Measurements from ENCODE around the gene KRT33B.

KRT33B gene

DNA sequence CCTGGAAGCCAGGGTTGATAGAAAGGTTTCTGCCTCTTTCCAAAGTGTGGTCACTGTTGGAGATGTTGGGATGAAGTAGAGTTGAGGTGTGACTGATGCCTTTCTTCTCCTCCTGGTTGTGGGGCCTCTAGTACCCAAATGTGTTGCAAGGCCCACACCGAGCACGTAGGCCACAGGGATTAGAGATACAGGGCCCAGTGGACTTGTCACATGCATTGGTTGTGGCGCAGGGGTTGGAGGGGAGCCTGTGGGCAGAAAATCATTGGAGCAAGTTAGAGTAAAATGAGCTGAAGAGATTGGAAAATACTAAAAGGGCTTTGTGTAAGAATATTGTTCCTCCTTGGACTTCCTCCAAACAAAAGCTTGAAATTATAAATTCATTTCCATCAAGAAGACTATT, 23.6 kb downstream of the KRT33B start:
- no peak for DNase-seq

DNA sequence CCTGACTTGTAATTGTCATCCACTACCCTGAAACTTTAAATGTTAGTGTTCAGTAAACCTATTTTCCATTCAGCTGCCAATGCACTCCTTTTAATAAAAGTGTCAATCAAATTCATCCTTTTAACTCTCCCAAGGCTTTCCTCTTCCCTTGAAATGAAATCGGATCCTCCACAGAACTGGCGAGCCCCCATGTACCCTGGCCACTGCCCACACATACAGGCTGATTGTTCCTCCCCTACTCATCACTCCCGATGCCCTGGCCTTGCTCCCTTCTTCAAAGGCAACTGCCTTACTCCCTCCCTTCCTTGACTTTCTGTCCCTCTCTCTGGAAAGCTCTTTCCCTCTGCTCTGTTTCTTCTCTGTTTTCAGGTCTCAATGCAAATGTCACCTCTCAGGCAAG, 26.6 kb downstream of the KRT33B start:
- DNase-seq = no peak

DNA sequence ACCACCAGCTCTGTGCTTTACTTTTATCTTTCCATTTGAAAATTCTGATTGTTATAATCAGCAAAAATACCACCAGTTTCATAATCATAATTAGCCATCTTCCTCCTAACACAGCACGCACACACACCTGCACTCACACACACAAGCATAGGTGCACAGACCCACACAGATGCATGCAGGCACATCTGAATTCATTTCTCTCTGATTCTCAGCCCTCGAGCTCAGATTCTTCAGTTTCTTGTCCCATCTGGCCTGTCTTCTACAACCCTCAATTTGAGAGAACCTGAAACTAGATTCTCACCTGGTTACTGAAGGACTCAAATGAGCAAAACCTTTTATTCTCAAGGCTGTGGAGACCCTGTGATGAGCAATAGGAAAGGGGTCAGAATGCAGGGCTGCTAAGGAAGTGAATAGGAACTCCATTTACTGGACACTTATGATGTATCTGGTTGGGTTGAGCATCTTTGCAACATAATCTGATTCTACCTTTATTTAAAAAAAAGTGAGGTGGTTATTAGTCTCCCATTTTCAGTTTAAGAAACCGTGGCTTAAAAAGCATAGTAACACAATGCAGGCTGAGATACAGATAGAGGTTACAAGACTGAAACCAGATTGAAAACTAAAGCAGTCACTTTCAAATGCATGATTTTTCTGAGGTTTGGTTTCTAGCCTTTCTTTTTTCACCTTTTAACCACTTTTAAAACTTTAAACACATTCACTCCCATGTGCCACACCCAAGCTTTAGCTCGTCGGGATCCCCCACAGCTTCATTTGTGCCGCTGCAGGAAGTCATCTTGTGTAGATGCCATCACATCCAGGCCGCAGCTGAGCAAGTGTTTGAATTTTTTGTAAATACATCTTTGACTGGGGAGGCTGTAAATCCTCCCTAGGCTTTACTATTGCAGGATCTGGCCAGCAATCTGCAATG, 28.4 kb downstream of the KRT33B start:
- DNase-seq = peak; percentile 54

DNA sequence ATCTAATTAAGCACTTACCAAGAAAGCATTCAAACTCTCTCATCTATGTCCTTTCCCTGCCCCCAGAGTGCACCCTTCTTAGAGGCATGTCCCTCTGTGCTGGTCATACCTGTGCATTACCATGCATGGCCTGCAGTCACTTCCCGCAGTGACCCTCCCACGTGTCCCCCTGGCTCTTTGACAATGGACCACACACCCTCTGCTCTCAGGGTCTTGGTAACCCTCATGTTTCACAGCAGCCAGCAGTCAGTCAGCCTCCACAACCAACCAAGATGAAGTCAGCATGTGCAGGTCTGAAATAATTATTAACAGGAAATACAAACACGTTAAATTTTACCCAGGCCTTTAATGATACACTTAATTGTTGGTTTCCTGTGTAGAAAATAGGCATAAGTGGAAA, 29.1 kb downstream of the KRT33B start:
- no peak for DNase-seq

DNA sequence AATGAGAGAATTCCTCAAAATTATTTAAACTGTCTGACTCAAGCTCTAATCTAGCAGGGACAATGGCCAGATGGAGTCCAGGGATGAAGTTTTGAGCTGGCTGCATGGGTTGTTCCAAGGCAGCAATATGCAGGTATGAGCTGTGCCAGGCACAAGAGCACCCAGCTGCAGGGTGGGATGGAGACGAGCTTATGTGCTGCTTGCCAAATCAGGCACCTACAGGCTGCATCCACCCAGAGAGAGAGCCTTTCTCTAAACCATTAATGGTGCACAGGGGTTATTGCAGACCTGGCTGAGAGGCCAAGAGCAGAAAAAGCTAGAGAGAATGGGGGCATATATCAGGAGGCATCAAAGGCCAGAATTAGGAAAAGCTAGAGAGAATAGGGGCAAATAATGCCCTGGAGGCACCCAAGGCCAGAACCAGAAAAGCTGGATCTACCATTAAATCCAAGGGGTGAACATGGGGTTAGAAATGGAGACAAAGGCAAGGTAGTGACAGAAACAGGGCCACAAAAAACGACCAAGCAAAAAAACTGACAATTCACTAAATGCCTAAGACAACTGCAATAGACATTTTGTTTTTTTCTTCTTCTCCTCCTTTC, 29.9 kb downstream of the KRT33B start:
- no peak for DNase-seq

DNA sequence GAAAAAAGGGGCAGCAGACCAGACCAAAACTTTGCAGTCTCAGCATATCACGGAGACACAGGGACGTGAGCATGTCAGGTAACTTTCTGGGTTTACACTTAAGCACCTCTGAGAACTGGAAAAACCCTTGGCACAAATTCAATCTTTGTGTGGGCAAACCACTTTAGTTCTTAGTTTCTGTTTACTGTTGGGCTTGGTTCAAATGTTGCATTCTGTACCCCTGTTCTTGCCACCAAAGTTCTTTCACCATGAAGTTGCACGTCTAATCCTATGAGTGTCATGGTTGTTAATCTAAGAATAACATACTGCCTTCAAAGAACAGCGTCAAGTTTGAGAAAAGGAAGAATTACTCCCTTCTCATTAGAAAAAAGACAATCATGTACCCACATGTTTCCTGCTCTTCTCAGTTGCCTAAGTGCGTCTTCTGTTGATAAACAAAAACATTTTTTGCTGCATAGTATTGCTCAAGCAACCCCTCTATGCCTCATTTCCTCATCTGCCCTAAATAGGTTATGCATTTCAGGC, 30.6 kb downstream of the KRT33B start:
- DNase-seq = no peak

DNA sequence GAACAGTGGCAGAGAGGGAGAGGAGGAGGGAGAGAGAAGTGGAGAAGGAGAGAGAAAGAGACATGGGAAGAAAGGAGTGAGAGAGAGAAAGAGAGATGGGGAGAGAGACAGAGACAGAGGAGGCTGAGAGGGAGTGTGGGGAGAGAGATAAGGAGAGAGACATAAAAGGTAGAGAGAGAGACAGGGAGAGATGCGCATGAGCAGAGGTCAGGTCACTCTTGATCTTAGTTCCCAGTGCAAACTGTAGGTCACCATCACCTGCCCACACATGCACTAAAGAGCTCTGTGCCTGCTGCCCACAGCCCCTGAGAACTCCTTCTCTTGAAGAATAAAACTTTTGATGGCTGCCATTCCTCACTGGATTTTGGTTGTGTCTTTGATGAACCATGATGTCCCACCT, 33.9 kb downstream of the KRT33B start:
- no peak for DNase-seq

DNA sequence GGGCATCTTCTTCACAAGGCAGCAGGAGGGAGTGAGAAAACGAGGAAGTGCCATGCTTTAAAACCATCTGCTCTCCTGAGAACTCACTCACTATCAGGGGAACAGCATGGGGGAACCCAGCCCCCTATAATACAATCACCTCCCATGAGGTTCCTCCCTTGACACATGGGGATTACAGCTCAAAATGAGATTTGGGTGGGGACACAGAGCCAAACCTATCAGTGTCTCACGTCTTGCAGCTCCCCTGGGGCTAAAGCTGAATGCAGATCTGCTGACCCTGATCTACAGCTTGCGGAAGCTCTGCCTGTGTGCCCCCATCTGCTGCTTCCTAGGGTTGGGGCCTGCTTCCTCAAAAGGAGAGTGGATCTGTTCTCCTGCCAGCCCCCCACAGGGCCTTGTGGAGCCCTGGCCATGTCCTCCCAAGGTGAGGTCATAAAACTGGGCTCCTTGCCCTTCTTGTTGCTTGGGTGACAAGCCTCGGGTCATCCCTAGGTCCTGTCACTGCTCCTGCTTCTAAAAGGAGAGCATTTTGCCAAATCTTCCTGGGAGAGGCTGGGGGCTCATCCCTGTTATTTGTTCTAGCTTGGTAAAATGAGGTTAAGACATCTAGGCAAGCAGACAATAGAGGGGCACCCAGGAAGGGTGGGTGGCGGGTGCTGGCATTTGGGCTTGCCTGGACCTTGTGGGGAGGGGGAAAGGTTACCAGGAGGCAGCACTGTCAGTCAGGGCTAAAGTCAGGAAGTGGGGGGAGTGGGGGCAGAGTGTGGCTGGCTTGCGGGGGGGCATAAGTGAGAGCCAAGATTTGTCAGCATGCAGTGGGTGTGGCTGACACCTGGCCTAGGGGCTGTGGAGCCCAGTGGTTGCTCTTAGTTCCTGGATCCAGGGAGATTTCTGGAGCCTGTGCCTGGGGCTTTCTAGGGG, 35.0 kb downstream of the KRT33B start:
- DNase-seq = no peak

DNA sequence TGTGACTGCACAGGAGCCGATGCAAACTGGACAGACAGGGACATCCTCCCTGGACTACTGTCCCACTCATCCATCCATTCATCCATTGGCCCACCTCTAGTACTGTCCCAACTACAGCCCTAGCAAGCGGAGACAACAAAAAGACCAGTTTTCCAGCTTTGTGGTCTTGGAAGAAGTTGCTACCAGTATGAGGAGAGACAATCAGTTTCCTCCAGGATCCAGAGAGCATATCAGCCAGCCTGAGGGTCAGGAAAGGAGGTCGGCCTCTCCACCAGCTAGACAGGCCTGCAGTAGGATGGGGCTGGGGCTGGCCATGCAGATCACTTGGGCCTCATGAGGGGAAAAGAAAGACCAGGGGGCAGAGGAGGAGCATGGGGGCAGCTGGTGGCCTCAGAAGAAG, 35.8 kb downstream of the KRT33B start:
- DNase-seq = no peak

DNA sequence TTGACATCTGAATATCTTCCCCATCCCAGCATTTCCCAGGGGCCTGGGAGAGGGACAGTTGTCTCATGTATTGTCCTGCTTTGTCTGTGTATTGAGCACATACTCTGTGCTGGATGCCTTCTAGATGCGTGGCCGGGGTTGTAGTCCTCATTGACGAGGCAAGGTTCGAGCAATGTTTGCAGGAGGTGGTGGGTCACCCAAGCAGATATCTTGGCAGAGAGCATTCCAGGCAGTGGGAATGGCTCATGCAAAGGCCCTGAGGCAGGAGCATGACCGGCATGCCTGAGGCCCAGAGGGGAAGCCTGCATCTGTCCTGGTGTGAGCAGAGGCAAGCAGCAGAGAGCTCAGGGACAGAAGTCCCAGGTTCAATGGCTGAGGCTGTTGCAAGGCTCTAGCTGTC, 36.5 kb downstream of the KRT33B start:
- no peak for DNase-seq

DNA sequence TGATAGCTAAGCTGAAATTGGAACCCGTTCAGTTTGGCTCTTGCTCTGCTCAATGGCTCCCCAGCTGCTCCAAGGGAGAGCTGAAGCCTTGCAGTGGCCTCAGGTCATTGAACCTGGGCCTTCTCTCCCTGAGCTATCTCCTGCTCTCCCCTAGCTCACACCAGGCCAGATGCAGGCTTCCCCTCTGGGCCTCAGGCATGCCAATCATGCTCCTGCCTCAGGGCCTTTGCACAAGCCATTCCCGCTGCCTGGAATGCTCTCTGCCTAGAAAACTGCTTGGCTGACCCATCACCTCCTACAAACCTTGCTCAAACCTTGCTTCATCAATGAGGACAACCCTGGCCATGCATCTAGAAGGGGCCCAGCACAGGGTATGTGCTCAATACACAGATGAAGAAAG, 37.4 kb downstream of the KRT33B start:
- DNase-seq = no peak

DNA sequence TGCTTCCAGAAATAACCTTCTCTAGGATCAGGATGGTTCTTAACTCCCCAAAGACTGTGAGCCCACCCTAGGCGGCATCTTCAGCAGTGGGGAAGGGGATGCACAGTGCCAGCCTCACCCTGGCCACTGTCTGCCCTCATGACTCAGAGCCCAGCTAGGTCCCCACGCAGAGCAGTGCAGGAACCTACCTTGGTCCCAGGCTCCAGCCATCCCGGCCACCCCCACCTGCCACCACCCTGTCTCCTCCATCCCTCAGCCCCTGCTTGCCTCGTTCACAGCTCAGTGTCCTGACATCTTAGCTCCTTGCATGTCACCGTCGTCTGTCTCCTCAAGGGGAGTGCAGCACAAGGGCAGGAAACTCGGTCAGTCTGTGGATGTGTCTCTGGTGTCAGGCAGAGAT, 38.0 kb downstream of the KRT33B start:
- DNase-seq = no peak

DNA sequence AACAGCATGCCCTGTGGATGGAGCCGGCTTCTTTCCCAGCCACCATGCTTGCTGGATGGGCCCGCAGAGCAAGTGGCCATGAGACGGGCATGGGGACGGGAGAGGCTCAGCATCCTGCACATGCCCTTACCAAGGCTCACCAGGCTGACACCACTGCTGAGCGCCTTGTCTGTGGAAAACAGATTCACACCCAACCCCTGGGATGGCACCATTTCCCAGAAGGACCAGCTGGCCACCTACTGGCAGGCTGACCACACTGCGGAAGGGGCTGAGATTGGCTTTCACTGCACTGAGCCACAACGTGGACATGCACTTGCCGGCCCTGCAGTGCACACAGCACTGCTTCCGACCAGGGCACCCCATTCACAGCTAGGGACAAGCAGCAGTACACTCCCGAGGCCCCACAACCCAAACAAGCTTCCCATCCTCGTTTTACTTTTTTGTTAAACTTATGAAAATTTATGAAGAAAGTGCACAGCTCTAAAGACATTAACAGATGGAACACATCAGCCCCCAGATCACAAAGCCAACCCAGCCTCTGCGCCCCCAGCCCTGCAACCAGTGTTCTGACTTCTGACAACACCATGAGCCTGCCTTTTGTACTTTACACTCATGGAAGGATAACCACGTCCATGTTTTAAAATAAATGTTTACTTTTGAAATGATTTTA, 40.2 kb downstream of the KRT33B start:
- no peak for DNase-seq

DNA sequence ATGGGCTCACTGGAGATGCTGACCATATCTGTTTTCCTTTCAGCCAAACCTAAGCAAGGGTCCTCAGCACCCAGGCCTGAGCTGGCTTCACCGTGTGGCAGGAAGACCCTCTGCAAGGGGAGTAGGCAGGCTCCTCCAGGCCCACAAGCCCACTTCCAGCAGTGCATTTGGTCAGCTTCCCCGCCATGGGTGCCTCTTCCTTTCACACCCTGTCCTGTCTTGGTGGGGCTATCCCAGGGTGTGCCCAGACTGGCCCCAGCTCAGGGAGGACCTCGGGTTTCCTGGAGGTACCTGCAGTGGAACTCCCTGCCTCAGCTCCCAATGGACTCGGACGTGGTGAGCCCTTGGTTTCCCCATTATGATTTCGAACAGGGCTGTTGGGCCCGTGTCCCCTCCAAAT, 41.4 kb downstream of the KRT33B start:
- no peak for DNase-seq

DNA sequence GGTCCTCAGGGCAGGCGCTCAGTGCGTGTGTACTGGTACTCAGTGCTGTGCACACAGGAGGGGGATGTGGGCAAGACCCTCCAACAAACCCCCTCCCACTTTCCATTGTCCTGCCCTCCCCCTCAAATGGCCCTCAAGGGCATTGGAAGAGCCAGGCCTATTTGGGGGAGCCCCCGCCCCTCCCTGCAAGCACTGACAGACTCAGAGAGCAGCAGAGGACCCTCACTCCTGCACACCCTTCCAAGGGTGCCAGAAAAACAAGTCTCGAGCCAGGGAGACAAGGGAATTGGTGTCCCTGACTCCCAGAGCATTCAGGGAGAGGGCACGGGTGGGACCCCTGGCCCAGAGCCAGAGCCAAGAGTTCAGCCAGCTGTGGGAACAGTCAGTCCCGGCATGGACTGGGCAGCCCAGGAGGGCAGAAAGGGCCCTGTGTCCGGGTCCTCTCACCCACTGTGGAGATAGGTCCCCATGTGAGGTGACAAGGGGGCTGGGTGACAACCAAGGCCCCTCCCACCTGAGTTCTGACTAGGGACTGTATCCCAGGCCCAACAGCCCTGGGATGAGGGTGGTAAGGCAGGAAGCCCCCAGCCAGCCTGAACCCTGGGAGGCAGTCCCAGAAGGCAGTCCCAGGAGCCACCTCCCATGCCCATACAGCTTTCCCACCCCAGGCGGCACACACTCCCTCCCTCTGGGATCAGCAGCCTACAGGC, 42.0 kb downstream of the KRT33B start:
- no peak for DNase-seq

DNA sequence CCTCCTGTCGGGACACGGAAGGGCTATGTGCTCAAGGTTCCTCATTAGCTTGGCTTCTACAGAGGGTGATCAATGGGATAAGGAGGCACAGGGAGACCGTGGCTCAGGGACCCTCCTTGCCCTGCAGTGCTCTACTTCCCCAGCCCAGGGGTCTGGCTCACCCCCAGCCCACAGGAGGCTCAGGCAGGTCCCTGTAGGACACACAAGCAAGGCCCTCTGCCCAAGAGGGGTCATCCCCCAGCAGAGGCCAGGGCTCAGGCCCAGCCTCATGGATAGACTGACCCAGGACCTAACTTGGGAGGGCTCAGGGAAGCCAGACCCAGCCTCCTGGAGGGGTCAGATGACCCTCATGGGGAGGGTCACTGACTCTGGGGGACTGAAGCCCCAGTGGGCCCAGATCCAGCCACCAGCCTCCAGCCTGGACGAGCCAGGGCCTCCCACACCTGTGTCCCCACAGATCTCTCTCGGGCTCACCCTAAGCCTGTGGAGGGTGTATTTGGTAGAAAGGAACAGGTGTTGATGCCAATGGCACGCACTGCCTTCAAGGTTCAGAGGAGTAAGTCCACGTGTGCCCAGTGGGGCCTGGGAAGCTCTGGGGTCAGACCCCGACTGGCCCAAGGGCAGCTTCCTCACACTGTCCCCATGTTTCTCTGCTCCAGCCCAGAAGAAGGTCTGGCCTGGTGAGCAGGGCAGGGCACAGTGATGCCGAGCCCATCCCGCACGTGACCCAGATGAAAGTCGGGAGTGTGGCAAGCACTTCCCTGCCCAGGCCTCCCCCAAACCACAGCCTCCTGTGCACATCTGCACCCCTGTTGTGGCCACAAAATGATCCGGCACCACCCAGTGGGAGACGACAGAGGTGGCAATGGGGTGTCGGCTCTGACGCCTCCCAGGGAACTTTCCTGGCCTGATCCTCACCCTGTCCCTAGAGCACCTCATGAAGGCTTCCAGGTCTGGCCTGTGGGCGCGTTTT, 43.2 kb downstream of the KRT33B start:
- DNase-seq = peak; percentile 31

DNA sequence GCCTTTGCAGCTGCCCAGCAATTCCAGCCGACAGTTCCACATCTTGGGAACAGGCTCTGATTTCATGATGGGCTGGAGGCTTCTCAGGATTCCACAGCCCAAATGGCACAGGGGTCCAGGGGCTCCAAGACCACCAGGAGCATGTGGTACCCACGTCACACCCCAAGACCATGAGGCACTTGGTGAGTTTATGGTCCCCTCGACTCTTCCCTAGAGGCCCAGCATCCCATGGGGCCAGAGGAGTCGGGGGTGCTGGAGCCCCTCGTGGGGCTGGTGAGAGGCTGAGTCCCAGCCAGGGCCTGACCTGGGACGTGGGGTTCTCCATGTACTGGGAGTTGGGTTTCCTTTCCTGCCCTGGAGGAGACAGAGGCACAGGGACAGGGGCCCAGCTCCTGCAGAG, 44.0 kb downstream of the KRT33B start:
- DNase-seq = no peak

DNA sequence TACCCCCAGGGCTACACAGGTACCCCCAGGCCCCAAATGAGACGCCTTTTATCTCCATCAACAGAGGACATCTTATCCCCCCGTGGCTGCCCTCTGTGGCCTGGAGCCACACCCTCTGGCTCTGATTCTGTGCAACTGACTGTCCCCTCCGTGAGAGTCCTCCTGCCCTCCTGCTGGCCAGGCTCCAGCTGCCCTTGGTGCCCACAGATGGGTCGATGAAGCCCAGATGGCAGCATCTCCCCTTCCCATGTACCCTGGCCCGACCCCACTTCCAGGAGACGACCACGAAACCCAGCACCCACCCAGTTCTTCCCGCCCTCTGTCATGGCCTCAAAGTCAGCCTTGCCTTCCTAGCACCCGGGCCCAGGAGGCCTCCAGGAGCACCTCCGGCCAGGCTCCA, 44.5 kb downstream of the KRT33B start:
- no peak for DNase-seq

DNA sequence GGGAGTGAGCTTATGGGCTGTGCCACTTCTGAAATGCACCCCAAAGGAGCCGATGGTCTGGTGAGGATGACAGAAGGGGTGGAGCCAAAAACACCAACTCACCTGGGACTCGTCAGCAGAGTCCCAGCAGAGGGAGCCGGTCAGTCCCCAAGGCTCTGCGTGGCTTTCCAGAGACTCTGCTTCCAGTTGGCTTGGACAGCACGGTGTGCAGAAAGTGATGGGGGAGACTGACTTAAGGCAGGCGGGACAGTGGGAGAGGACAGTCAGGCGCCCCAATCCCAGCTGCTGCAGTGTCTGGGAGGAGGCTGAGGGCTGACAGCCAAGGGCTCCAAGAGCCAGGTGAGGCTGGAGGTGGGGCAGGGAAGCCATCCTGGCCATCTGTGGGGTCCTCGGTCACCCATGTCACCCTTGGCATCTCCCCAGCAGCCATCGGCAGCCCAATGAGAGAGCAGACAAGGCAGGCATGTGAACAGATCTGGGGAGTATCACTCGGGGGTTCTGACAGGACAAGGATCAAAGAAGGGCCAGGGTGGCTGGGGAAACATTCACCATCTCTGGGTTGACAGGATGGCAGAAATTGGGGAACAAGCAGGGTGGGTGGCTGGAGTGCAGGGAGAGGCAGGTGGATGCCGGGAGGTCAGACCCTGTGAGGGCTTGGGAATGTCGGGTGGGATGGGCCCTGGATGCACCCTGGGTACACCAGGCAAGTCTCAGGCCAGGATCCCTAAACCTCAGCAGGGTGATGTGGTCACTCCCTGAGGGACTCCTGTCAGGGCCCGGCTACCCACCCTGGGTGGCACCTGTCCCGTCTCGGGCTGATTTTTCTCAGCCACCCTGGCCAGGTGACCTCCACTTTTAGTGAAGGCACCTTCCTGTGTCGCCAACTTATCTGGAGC, 45.2 kb downstream of the KRT33B start:
- no peak for DNase-seq

Measured in activated effector memory CD4-positive, alpha-beta T cell treated with Interleukin-2 at 50 U/mL for 16 hours (primary cell).